Endothelial cell of umbilical vein (primary cell): ENCODE results near the gene ATP10A. TPM values are rescaled to one million over a fixed set of nuclear protein-coding genes. Genes with fewer than 3 reads are reported as not detected.

Experiments used
- BruUV-seq: library from RNA; stranded (reverse); fragments of 400-500 nt; replicated peaks from 2 replicates; lab custom pipeline; 2021; lab: Mats Ljungman, UMichigan
- CTCF ChIA-PET: fragments of 300-600, 350-600 bp; sonication (Branson Sonifier 250); formaldehyde crosslinking; loops from one replicate; lab custom pipeline; 2021; ENCODE audit warnings: antibody characterized with exemption, inconsistent platforms; lab: Charles Lee
- POLR2A ChIA-PET: fragments of 300-600, 350-600 bp; sonication (Branson Sonifier 250); formaldehyde crosslinking; loops from one replicate; lab custom pipeline; 2021; ENCODE audit warnings: antibody characterized with exemption, inconsistent platforms; lab: Charles Lee
- DNase-seq: peaks from one replicate; pipeline ENCODE4 v3.0.0-alpha.2; 2011; ENCODE audit warnings: low read depth, low spot score
- FAIRE-seq: peaks from 2 replicates; lab custom pipeline; 2011; peaks lifted over from hg19 to GRCh38; lab: Jason Lieb, UNC
- H2AFZ ChIP-seq: 2 replicates; pipeline ENCODE4 v1.6.0; 2012; ENCODE audit warnings: low read depth, low read length, control low read depth, inconsistent platforms
- H3K27ac ChIP-seq: 2 replicates; pipeline ENCODE4 v1.5.1; 2011; ENCODE audit warnings: low read depth, mild to moderate bottlenecking, control low read depth, low read length, moderate library complexity; ENCODE audit not compliant: insufficient read depth
- H3K27me3 ChIP-seq, 2 experiments: 2 replicates each; pipeline versions ENCODE4 v1.6.0 to v1.6.1; 2011; ENCODE audit warnings: low read length in 2 of 2, mixed read lengths in 1 of 2; ENCODE audit not compliant: control insufficient read depth in 2 of 2, insufficient read depth in 2 of 2
- H3K36me3 ChIP-seq, 2 experiments: 2 replicates in 1 of 2; 3 replicates in 1 of 2; pipeline ENCODE4 v1.5.1; 2011; ENCODE audit warnings: low read length in 2 of 2, mild to moderate bottlenecking in 1 of 2, moderate library complexity in 1 of 2; ENCODE audit not compliant: control insufficient read depth in 2 of 2, insufficient read depth in 2 of 2; ENCODE audit errors: extremely low read depth in 1 of 2
- H3K4me1 ChIP-seq: 3 replicates; pipeline ENCODE4 v1.5.1; 2011; ENCODE audit warnings: mild to moderate bottlenecking, low read length; ENCODE audit not compliant: control insufficient read depth, insufficient read depth; ENCODE audit errors: extremely low read depth
- H3K4me2 ChIP-seq: 2 replicates; pipeline ENCODE4 v1.6.1; 2011; ENCODE audit warnings: low read length, control low read depth, mixed read lengths; ENCODE audit not compliant: insufficient read depth
- H3K4me3 ChIP-seq, 3 experiments: fragments of 200-600 bp in 1 of 3; sonication (generic), shearing (Covaris generic) in 1 of 3; replicated peaks in 1 of 3; 2 replicates each; pipeline ENCODE4 v1.5.1; 2011 to 2016; ENCODE audit warnings: control low read depth in 3 of 3, low read length in 3 of 3, mild to moderate bottlenecking in 2 of 3, inconsistent platforms in 1 of 3, low read depth in 1 of 3, moderate library complexity in 1 of 3; ENCODE audit not compliant: insufficient read depth in 1 of 3
- H3K79me2 ChIP-seq: 2 replicates; pipeline ENCODE4 v1.6.0; 2012; ENCODE audit warnings: low read length, inconsistent platforms; ENCODE audit not compliant: control insufficient read depth, insufficient read depth
- H3K9ac ChIP-seq: replicated peaks from 2 replicates; pipeline ENCODE3; 2011; ENCODE audit warnings: low read length, control low read depth; ENCODE audit not compliant: insufficient read depth; ENCODE audit errors: extremely low read depth
- H3K9me1 ChIP-seq: replicated peaks from 3 replicates; pipeline ENCODE4 v1.6.0; 2011; ENCODE audit warnings: mild to moderate bottlenecking, low read length; ENCODE audit not compliant: control insufficient read depth, insufficient read depth; ENCODE audit errors: extremely low read depth
- H3K9me3 ChIP-seq: replicated peaks from 2 replicates; pipeline ENCODE4 v1.5.1; 2012; ENCODE audit warnings: low read length, inconsistent platforms; ENCODE audit not compliant: control insufficient read depth, insufficient read depth
- H4K20me1 ChIP-seq: replicated peaks from 2 replicates; pipeline ENCODE3; 2011; ENCODE audit warnings: mild to moderate bottlenecking, low read length; ENCODE audit not compliant: control insufficient read depth, insufficient read depth; ENCODE audit errors: extremely low read depth
- EZH2 ChIP-seq: IDR thresholded peaks from 2 replicates; pipeline ENCODE4 v1.6.1; 2012; ENCODE audit warnings: borderline replicate concordance, low read depth, mild to moderate bottlenecking, moderate library complexity, low read length, inconsistent platforms; ENCODE audit not compliant: severe bottlenecking
- FOS ChIP-seq: IDR thresholded peaks from 2 replicates; pipeline ENCODE4 v1.6.1; 2011; ENCODE audit warnings: mild to moderate bottlenecking, low read length, moderate library complexity, borderline replicate concordance; ENCODE audit not compliant: insufficient read depth
- GATA2 ChIP-seq: IDR thresholded peaks from 2 replicates; pipeline ENCODE4 v1.7.0; 2011; ENCODE audit warnings: low read depth, mild to moderate bottlenecking, moderate library complexity, mixed read lengths, low read length; ENCODE audit not compliant: insufficient read length, insufficient read depth
- JUN ChIP-seq: IDR thresholded peaks from 2 replicates; pipeline ENCODE4 v1.6.1; 2011; ENCODE audit warnings: borderline replicate concordance, low read depth; ENCODE audit not compliant: insufficient read length, insufficient read depth
- MYC ChIP-seq: IDR thresholded peaks from one replicate; pipeline ENCODE4 v1.6.1; 2011; ENCODE audit warnings: mild to moderate bottlenecking, low read depth, low read length
- POLR2A ChIP-seq: IDR thresholded peaks from 2 replicates; pipeline ENCODE4 v1.6.1; 2012; ENCODE audit warnings: low read depth, mild to moderate bottlenecking, control low read depth, low read length
- POLR2AphosphoS5 ChIP-seq: IDR thresholded peaks from 2 replicates; pipeline ENCODE4 v1.6.1; 2012; ENCODE audit warnings: low read depth, mild to moderate bottlenecking, control low read depth, low read length, moderate library complexity; ENCODE audit not compliant: insufficient read depth
- dilution Hi-C: fragments of 300-500 bp; cut with MboI; formaldehyde crosslinking; loops from one replicate; pipeline ENCODE4 v1.15.0; 2019; ENCODE audit warnings: low sequenced_read_pairs; ENCODE audit not compliant: extremely low pct_ligation_motif_present
- intact Hi-C: fragments of 100-400 bp; cut with micrococcal nuclease; formaldehyde crosslinking; loops from one replicate; pipeline ENCODE4 v1.10.0; 2022
- polyA plus RNA-seq, 4 experiments: library from polyadenylated mRNA; depleted of rRNA in 3 of 4; stranded (reverse) in 3 of 4; unstranded in 1 of 4; fragments of >200 nt; gene quantifications; 2 replicates each; pipeline versions ENCODE4 v1.2.1 to v1.2.3, GENCODE V29; 2011 to 2012; ENCODE audit warnings: missing spikeins in 1 of 4
- total RNA-seq: library from RNA; stranded (reverse); gene quantifications from 2 replicates; pipeline ENCODE4 v1.2.3, GENCODE V29; 2021
- TF ChIP-seq, protein P1 (sequence below), 2 donors: IDR thresholded peaks; 1 replicate in 1 of 2; 2 replicates in 1 of 2; pipeline ENCODE4 v1.5.1; 2011; ENCODE audit warnings: low read length in 2 of 2, mild to moderate bottlenecking in 2 of 2, moderate library complexity in 2 of 2, control low read depth in 1 of 2, inconsistent platforms in 1 of 2, low read depth in 1 of 2; ENCODE audit not compliant: insufficient read depth in 1 of 2; ENCODE audit errors: extremely low read depth in 1 of 2
- TF ChIP-seq, protein P2 (sequence below): IDR thresholded peaks from 2 replicates; pipeline ENCODE4 v1.6.1; 2011; ENCODE audit not compliant: insufficient read depth, insufficient read length

Gene ATP10A
- total and polyA plus RNA-seq, 2 donors (not counting 3 experiments of a cell fraction or from before 2014, with no cell fraction given), result not detected

DNA sequence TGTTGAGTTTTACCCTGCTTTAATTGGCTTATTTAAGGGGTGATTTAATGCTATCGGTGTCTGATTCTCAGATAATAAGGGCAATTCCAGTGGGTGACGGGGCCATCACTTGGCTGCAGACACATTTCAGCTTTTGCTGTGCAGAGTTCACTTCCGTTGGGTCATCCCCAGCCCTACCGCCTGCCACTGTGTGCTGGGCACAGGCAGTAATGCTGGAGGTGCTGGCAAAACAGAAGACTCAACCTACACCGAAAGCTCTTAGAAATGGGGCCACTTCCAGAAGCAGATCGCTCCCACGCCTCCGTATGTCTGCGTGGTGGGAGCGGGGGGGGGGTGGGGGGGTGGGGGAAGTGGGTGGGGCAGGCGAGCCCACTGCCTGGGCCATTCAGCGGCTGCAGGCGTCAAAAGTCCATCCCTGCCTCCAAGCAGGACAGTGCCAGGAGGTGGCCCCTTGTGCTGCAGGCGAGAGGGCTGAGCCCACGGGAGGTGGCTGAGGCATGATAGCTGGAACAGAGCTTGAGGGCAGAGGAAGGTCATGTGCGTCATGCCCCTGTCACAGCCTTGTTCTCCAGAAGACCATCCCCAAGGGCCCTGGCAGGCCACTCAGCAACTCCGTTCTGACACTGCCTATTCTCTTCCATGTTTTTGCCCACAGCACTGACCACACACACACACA lies 128.3 kb downstream of the ATP10A start:
- POLR2A ChIA-PET, result no interaction called here
- CTCF ChIA-PET, result no interaction called here
- H3K4me2 ChIP-seq, result no peak overlapping the region
- no peak overlapping the region for H2AFZ ChIP-seq
- no peaks in the 10 kb centered on the region for H3K36me3 ChIP-seq
- no peak for FAIRE-seq
- H3K9me1 ChIP-seq, result no peaks in the 10 kb centered on the region
- no peak for DNase-seq
- no TSS peak for BruUV-seq
- H3K4me1 ChIP-seq, result no peaks in the 10 kb centered on the region
- H3K4me3 ChIP-seq, result no peak overlapping the region
- H3K27me3 ChIP-seq, result no peaks in the 10 kb centered on the region
- peaks cover 4% of the 10 kb centered on the region for H3K9me3 ChIP-seq
- no peaks in the 10 kb centered on the region for H4K20me1 ChIP-seq
- no peak overlapping the region for H3K9ac ChIP-seq
- H3K27ac ChIP-seq, result no peak overlapping the region
- H3K79me2 ChIP-seq, result no peaks in the 10 kb centered on the region
- dilution Hi-C loops (no loop called here), intact Hi-C loops (no loop called here)
- no peak for TF ChIP-seq MYC
- no peak for TF ChIP-seq JUN
- TF ChIP-seq, protein P1, sequence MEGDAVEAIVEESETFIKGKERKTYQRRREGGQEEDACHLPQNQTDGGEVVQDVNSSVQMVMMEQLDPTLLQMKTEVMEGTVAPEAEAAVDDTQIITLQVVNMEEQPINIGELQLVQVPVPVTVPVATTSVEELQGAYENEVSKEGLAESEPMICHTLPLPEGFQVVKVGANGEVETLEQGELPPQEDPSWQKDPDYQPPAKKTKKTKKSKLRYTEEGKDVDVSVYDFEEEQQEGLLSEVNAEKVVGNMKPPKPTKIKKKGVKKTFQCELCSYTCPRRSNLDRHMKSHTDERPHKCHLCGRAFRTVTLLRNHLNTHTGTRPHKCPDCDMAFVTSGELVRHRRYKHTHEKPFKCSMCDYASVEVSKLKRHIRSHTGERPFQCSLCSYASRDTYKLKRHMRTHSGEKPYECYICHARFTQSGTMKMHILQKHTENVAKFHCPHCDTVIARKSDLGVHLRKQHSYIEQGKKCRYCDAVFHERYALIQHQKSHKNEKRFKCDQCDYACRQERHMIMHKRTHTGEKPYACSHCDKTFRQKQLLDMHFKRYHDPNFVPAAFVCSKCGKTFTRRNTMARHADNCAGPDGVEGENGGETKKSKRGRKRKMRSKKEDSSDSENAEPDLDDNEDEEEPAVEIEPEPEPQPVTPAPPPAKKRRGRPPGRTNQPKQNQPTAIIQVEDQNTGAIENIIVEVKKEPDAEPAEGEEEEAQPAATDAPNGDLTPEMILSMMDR (IDR thresholded peaks at IDR 0.05; ENCODE audit: extremely low read depth in 1 of 2, insufficient read depth in 1 of 2, low read depth in 1 of 2, low read length in 2 of 2), result no peak
- TF ChIP-seq EZH2, result no peak
- no peak for TF ChIP-seq POLR2AphosphoS5
- TF ChIP-seq POLR2A, result no peak
- TF ChIP-seq FOS, result no peak
- TF ChIP-seq GATA2, result no peak
- TF ChIP-seq, protein P2, sequence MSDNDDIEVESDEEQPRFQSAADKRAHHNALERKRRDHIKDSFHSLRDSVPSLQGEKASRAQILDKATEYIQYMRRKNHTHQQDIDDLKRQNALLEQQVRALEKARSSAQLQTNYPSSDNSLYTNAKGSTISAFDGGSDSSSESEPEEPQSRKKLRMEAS, result no peak
